Measurements from ENCODE around the gene ANO6.

The ANO6 gene

GRCh38 chr12:45269412-45269751 is 53.5 kb downstream of the ANO6 start:
- peak; percentile 66 for DNase-seq (ENCODE audit: low read depth)
- H3K9ac ChIP-seq (ENCODE audit: low read length), result peak overlapping the region; percentile 3
- no peaks in the 10 kb centered on the region for H3K27me3 ChIP-seq (replicated peaks; ENCODE audit: control insufficient read depth, insufficient read depth, low read length)
- peaks cover 48% of the 10 kb centered on the region for H3K4me1 ChIP-seq (ENCODE audit: control insufficient read depth, insufficient read depth, low read length)
- H3K4me3 ChIP-seq (ENCODE audit: low read length), result no peak overlapping the region
- no peaks in the 10 kb centered on the region for H3K36me3 ChIP-seq (ENCODE audit: control insufficient read depth, insufficient read depth, low read length, severe bottlenecking)
- no peaks in the 10 kb centered on the region for H3K9me3 ChIP-seq (ENCODE audit: control insufficient read depth, low read length)

DNA sequence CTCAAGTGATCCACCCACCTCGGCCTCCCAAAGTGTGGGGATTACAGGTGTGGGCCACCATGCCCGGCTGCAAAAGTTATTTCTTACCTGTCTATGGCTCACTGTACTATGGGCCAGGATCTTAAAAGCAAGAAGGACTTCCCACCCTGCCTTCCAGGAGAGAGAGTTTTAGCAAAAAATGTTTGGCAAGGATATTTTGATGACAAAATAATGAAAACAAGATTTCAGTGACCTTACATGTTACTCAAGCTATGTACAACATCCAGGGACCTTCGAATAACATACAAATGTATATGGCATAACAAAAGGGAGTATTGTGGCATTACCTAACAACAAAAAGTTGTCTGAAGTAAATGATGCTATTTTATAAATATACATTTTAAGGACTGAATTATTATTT is 55.1 kb downstream of the ANO6 start:
- no peaks in the 10 kb centered on the region for H3K9me3 ChIP-seq (ENCODE audit: control insufficient read depth, low read length)
- H3K4me1 ChIP-seq (ENCODE audit: control insufficient read depth, insufficient read depth, low read length), result peaks cover 52% of the 10 kb centered on the region

GRCh38 chr12:45273717-45274271 is 57.9 kb downstream of the ANO6 start:
- Histone ChIP-seq H3K4me1 (ENCODE audit: control insufficient read depth, insufficient read depth, low read length) (peaks cover 61% of the 10 kb centered on the region), H3K9me3 (ENCODE audit: control insufficient read depth, low read length) (no peaks in the 10 kb centered on the region), H3K27me3 (replicated peaks; ENCODE audit: control insufficient read depth, insufficient read depth, low read length) (no peaks in the 10 kb centered on the region), H3K4me3 (ENCODE audit: low read length) (peak overlapping the region; percentile 55), H3K36me3 (ENCODE audit: control insufficient read depth, insufficient read depth, low read length, severe bottlenecking) (peaks cover 11% of the 10 kb centered on the region), H3K9ac (ENCODE audit: low read length) (peak overlapping the region; percentile 39)
- DNase-seq (ENCODE audit: low read depth), result peak; percentile 87

More for the DNA sequence above, 55.1 kb downstream of the ANO6 start:
- no peak for DNase-seq (ENCODE audit: low read depth)
- no peak overlapping the region for H3K4me3 ChIP-seq (ENCODE audit: low read length)
- H3K36me3 ChIP-seq (ENCODE audit: control insufficient read depth, insufficient read depth, low read length, severe bottlenecking), result peaks cover 9% of the 10 kb centered on the region
- no peak overlapping the region for H3K9ac ChIP-seq (ENCODE audit: low read length)
- no peaks in the 10 kb centered on the region for H3K27me3 ChIP-seq (replicated peaks; ENCODE audit: control insufficient read depth, insufficient read depth, low read length)

GRCh38 chr12:45276154-45276755 is 60.4 kb downstream of the ANO6 start:
- Histone ChIP-seq H3K27me3 (replicated peaks; ENCODE audit: control insufficient read depth, insufficient read depth, low read length) (no peaks in the 10 kb centered on the region), H3K36me3 (ENCODE audit: control insufficient read depth, insufficient read depth, low read length, severe bottlenecking) (peaks cover 18% of the 10 kb centered on the region), H3K9me3 (ENCODE audit: control insufficient read depth, low read length) (no peaks in the 10 kb centered on the region), H3K4me1 (ENCODE audit: control insufficient read depth, insufficient read depth, low read length) (peaks cover 56% of the 10 kb centered on the region), H3K4me3 (ENCODE audit: low read length) (no peak overlapping the region), H3K9ac (ENCODE audit: low read length) (no peak overlapping the region)
- DNase-seq (ENCODE audit: low read depth), result peak; percentile 45

DNA sequence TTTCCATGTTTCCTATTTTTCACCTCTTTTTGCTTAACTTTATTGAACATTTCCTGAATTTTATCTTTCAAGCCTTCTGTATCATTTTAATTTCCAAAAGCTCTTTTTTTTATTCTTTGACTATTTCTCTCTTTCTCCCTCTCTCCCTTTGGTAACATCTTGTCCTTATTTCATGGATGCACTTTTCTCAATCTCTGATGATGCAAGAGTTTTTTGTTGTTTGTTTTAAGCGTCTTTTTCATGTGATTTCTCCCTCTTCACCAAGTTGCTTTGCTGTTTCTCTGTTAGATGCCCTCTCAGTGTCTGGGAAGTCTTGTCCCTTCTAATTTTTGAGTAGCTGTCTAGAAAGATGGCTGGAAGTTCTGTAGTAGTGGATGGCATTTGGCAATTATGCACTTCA is 62.6 kb downstream of the ANO6 start:
- H3K27me3 ChIP-seq (replicated peaks; ENCODE audit: control insufficient read depth, insufficient read depth, low read length), result no peaks in the 10 kb centered on the region
- peak; percentile 73 for DNase-seq (ENCODE audit: low read depth)
- H3K9me3 ChIP-seq (ENCODE audit: control insufficient read depth, low read length), result no peaks in the 10 kb centered on the region
- peaks cover 29% of the 10 kb centered on the region for H3K36me3 ChIP-seq (ENCODE audit: control insufficient read depth, insufficient read depth, low read length, severe bottlenecking)
- H3K4me1 ChIP-seq (ENCODE audit: control insufficient read depth, insufficient read depth, low read length), result peaks cover 41% of the 10 kb centered on the region
- H3K9ac ChIP-seq (ENCODE audit: low read length), result peak overlapping the region; percentile 54
- H3K4me3 ChIP-seq (ENCODE audit: low read length), result no peak overlapping the region

DNA sequence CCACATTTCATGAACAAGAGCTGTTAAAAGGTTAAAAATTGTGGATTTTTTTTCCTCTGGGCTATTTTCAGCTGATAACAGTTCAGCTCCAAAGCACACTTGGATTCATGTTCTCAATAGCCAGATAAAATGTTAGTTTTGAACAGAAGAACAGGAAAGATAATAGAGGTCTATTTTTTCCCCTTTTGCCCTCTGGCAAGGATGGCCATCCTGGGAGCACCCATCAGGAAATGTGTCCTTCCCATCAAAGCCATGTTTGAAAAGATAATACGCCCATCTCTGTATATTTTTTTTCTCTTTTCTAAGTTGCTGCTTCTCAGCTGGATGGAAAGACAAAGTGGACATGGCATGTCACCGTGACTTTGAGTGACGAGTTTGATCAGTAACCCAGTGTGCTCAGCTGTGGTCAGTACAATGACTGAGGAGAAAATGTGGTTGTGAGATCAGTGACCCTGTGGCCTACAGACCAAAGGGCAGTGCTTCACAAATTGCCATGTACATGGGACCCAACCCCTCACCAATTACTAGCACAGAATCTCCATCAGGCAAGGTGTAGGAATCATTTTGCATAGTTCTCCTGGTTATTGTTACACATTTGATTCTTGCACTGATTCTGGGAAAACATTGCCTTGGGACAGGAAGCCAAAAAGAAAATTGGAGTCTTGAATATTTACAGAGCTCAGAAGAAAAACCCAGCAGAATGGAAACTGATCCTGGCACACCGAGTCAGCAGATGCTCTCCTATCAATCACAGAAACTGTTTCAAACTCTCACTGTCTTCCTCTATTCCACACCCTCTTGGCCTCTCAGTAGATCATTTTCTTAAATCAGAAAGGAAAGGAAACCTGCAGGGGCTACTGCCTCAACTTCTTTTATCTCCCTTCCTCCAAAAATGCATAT is 64.3 kb downstream of the ANO6 start:
- H3K9me3 ChIP-seq (ENCODE audit: control insufficient read depth, low read length), result no peaks in the 10 kb centered on the region
- DNase-seq (ENCODE audit: low read depth), result no peak
- peaks cover 25% of the 10 kb centered on the region for H3K36me3 ChIP-seq (ENCODE audit: control insufficient read depth, insufficient read depth, low read length, severe bottlenecking)
- no peak overlapping the region for H3K9ac ChIP-seq (ENCODE audit: low read length)
- no peak overlapping the region for H3K4me3 ChIP-seq (ENCODE audit: low read length)
- H3K4me1 ChIP-seq (ENCODE audit: control insufficient read depth, insufficient read depth, low read length), result peaks cover 46% of the 10 kb centered on the region
- no peaks in the 10 kb centered on the region for H3K27me3 ChIP-seq (replicated peaks; ENCODE audit: control insufficient read depth, insufficient read depth, low read length)

DNA sequence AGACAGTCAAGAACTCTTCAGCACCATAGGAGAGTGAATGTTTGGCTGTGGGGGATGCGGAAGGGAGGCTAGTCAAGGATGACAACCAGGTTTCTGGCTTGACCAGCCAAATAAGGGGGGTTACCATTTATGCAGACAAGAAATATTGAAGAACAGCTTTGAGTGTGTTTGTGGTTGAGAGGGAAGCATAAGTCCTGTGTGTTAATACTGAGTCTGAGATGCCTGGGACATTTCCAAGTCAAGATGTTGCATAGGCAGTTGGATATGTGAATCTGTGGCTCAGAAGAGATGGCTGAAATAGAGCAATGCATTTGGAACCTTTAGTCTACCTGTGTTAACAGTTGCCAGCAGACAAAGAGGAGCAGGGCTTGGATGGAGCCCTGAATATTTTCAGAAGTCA is 66.1 kb downstream of the ANO6 start:
- no peaks in the 10 kb centered on the region for H3K9me3 ChIP-seq (ENCODE audit: control insufficient read depth, low read length)
- H3K27me3 ChIP-seq (replicated peaks; ENCODE audit: control insufficient read depth, insufficient read depth, low read length), result no peaks in the 10 kb centered on the region
- no peak overlapping the region for H3K9ac ChIP-seq (ENCODE audit: low read length)
- no peak for DNase-seq (ENCODE audit: low read depth)
- H3K4me1 ChIP-seq (ENCODE audit: control insufficient read depth, insufficient read depth, low read length), result peaks cover 40% of the 10 kb centered on the region
- peaks cover 18% of the 10 kb centered on the region for H3K36me3 ChIP-seq (ENCODE audit: control insufficient read depth, insufficient read depth, low read length, severe bottlenecking)
- H3K4me3 ChIP-seq (ENCODE audit: low read length), result no peak overlapping the region

DNA sequence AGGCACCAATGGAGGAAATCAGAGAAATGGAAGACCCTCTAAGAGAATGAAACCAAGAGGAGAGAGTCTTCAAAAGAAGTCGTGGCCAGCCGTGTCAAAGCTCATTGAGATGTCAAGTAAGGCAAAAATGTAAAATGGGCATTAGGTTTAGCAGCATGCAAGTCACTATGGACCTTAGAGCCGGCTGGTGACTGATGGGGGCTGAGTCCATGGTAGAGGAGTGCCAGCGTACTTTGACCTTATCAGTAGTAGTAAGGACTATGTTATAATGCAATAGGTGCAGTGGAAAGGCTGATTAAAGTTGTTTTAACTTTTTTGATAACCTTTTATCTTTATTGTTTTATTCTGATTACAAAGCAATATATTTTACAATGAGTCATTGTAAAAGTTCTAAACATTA is 66.5 kb downstream of the ANO6 start:
- no peaks in the 10 kb centered on the region for H3K9me3 ChIP-seq (ENCODE audit: control insufficient read depth, low read length)
- peaks cover 39% of the 10 kb centered on the region for H3K4me1 ChIP-seq (ENCODE audit: control insufficient read depth, insufficient read depth, low read length)
- no peak for DNase-seq (ENCODE audit: low read depth)
- peaks cover 18% of the 10 kb centered on the region for H3K36me3 ChIP-seq (ENCODE audit: control insufficient read depth, insufficient read depth, low read length, severe bottlenecking)
- no peak overlapping the region for H3K4me3 ChIP-seq (ENCODE audit: low read length)
- H3K9ac ChIP-seq (ENCODE audit: low read length), result no peak overlapping the region
- no peaks in the 10 kb centered on the region for H3K27me3 ChIP-seq (replicated peaks; ENCODE audit: control insufficient read depth, insufficient read depth, low read length)

- peak overlapping the region; percentile 37 for H3K9ac ChIP-seq (ENCODE audit: low read length)
- peaks cover 18% of the 10 kb centered on the region for H3K36me3 ChIP-seq (ENCODE audit: control insufficient read depth, insufficient read depth, low read length, severe bottlenecking)
- no peaks in the 10 kb centered on the region for H3K9me3 ChIP-seq (ENCODE audit: control insufficient read depth, low read length)
- H3K4me1 ChIP-seq (ENCODE audit: control insufficient read depth, insufficient read depth, low read length), result peaks cover 25% of the 10 kb centered on the region
- DNase-seq (ENCODE audit: low read depth), result peak; percentile 87
- no peaks in the 10 kb centered on the region for H3K27me3 ChIP-seq (replicated peaks; ENCODE audit: control insufficient read depth, insufficient read depth, low read length)
- no peak overlapping the region for H3K4me3 ChIP-seq (ENCODE audit: low read length)
Measured at GRCh38 chr12:45284096-45284901, 68.4 kb downstream of the ANO6 start.

DNA sequence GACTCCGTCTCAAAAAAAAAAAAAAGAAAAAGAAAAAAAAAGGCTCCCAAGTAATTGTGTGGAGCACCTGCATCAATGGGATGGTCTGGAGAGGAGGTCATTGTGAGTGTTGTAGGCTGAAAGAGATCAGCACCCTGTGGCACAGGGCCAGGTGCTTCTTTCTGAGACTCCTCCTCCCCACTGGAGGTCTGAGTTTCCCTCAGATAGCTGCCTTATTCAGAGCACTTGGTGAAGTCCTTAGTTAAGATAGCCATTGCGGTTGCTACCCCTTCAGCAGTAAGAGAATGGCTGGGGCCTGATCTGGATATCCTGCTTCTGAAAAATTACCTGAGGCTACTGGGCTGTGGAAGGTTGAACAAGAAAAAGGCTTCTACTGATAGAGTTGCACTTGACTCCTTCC is 69.8 kb downstream of the ANO6 start:
- DNase-seq (ENCODE audit: low read depth), result no peak
- Histone ChIP-seq H3K27me3 (replicated peaks; ENCODE audit: control insufficient read depth, insufficient read depth, low read length) (no peaks in the 10 kb centered on the region), H3K4me3 (ENCODE audit: low read length) (no peak overlapping the region), H3K9ac (ENCODE audit: low read length) (no peak overlapping the region), H3K9me3 (ENCODE audit: control insufficient read depth, low read length) (no peaks in the 10 kb centered on the region), H3K36me3 (ENCODE audit: control insufficient read depth, insufficient read depth, low read length, severe bottlenecking) (peaks cover 13% of the 10 kb centered on the region), H3K4me1 (ENCODE audit: control insufficient read depth, insufficient read depth, low read length) (peaks cover 32% of the 10 kb centered on the region)

GRCh38 chr12:45286621-45287020 is 70.7 kb downstream of the ANO6 start:
- no peaks in the 10 kb centered on the region for H3K9me3 ChIP-seq (ENCODE audit: control insufficient read depth, low read length)
- H3K4me1 ChIP-seq (ENCODE audit: control insufficient read depth, insufficient read depth, low read length), result peaks cover 39% of the 10 kb centered on the region
- no peaks in the 10 kb centered on the region for H3K27me3 ChIP-seq (replicated peaks; ENCODE audit: control insufficient read depth, insufficient read depth, low read length)
- H3K9ac ChIP-seq (ENCODE audit: low read length), result no peak overlapping the region
- no peak overlapping the region for H3K4me3 ChIP-seq (ENCODE audit: low read length)
- peaks cover 9% of the 10 kb centered on the region for H3K36me3 ChIP-seq (ENCODE audit: control insufficient read depth, insufficient read depth, low read length, severe bottlenecking)
- no peak for DNase-seq (ENCODE audit: low read depth)
